OCI-LY7 (cell line): ENCODE results near the gene PLA2G3. TPM values are rescaled to one million over a fixed set of nuclear protein-coding genes. Genes with fewer than 3 reads are reported as not detected.

ENCODE experiments used
- BruUV-seq: library from RNA; stranded (reverse); fragments of 400-500 nt; replicated peaks from 2 replicates; lab custom pipeline; 2021; lab: Mats Ljungman, UMichigan
- CTCF ChIA-PET: fragments of 300-600 bp; sonication (Branson Sonifier 250); formaldehyde crosslinking; loops from one replicate; lab custom pipeline; 2022; ENCODE audit warnings: antibody characterized with exemption; ENCODE audit not compliant: unreplicated experiment; lab: Charles Lee
- POLR2A ChIA-PET: fragments of 300-600 bp; sonication (Branson Sonifier 250); formaldehyde crosslinking; loops from one replicate; lab custom pipeline; 2022; ENCODE audit warnings: antibody characterized with exemption; lab: Charles Lee
- DNase-seq: peaks from one replicate; pipeline ENCODE4 v3.0.0-alpha.2; 2015; ENCODE audit warnings: low spot score
- H2AFZ ChIP-seq: fragments of 200-600 bp; sonication (generic), shearing (Covaris generic); 2 replicates; pipeline ENCODE4 v1.6.1; 2014; ENCODE audit warnings: mild to moderate bottlenecking, antibody characterized with exemption, low read length, moderate library complexity
- H3K27ac ChIP-seq: fragments of 200-600 bp; sonication (generic); 2 replicates; pipeline ENCODE4 v1.5.1; 2014; ENCODE audit warnings: mixed run types, low read depth, mild to moderate bottlenecking, moderate library complexity, low read length, inconsistent platforms; ENCODE audit not compliant: poor library complexity, severe bottlenecking
- H3K36me3 ChIP-seq: fragments of 200-600 bp; sonication (generic); 2 replicates; pipeline ENCODE4 v1.6.1; 2014; ENCODE audit warnings: mild to moderate bottlenecking, antibody characterized with exemption, low read length, moderate library complexity, mixed read lengths; ENCODE audit not compliant: insufficient read depth
- H3K4me1 ChIP-seq: fragments of 200-600 bp; sonication (generic); 2 replicates; pipeline ENCODE4 v1.5.1; 2014; ENCODE audit warnings: mild to moderate bottlenecking, low read length; ENCODE audit not compliant: insufficient read depth, poor library complexity, severe bottlenecking
- H3K4me2 ChIP-seq: fragments of 200-600 bp; sonication (generic); 2 replicates; pipeline ENCODE4 v1.6.1; 2014; ENCODE audit warnings: mild to moderate bottlenecking, low read length
- H3K4me3 ChIP-seq: fragments of 200-600 bp; sonication (generic); 2 replicates; pipeline ENCODE4 v1.5.1; 2014; ENCODE audit warnings: mild to moderate bottlenecking, low read depth, low read length; ENCODE audit not compliant: poor library complexity, severe bottlenecking
- H3K79me2 ChIP-seq: fragments of 200-600 bp; sonication (generic); 2 replicates; pipeline ENCODE4 v1.6.1; 2016; ENCODE audit warnings: low read depth, mild to moderate bottlenecking, low read length, moderate library complexity, mixed read lengths; ENCODE audit not compliant: insufficient read depth
- H3K9me2 ChIP-seq: fragments of 200-600 bp; sonication (generic); 2 replicates; pipeline ENCODE4 v1.6.1; 2016; ENCODE audit warnings: mild to moderate bottlenecking, low read length, mixed read lengths; ENCODE audit not compliant: insufficient read depth
- H3K9me3 ChIP-seq: fragments of 200-600 bp; sonication (generic); 2 replicates; pipeline ENCODE4 v1.6.1; 2014; ENCODE audit warnings: mild to moderate bottlenecking, mixed run types, low read length, mixed read lengths
- H4K20me1 ChIP-seq: fragments of 200-600 bp; sonication (generic); 2 replicates; pipeline ENCODE4 v1.6.1; 2014; ENCODE audit warnings: mild to moderate bottlenecking, antibody characterized with exemption, low read length, moderate library complexity, mixed read lengths; ENCODE audit not compliant: insufficient read depth
- EZH2phosphoT487 ChIP-seq: fragments of 200-600 bp; sonication (generic); IDR thresholded peaks from 2 replicates; pipeline ENCODE4 v1.6.1; 2018; ENCODE audit warnings: low read depth, borderline replicate concordance, mild to moderate bottlenecking, mixed run types, antibody characterized with exemption, low read length, moderate library complexity, mixed read lengths
- intact Hi-C: fragments of 100-400 bp; cut with micrococcal nuclease; formaldehyde crosslinking; loops from one replicate; pipeline ENCODE4 v1.10.0; 2022; ENCODE audit not compliant: unreplicated experiment
- total RNA-seq, 2 experiments: library from RNA; depleted of rRNA in 1 of 2; stranded (reverse); fragments of >200 nt in 1 of 2; shearing (Covaris generic) in 1 of 2; gene quantifications; 2 replicates each; pipeline ENCODE4 v1.2.3, GENCODE V29; 2014 to 2022
- TF ChIP-seq, protein P1 (sequence below): fragments of 200-600 bp; sonication (generic); conservative IDR thresholded peaks from 2 replicates; pipeline ENCODE4 v1.5.1; 2014; ENCODE audit warnings: mild to moderate bottlenecking, antibody characterized with exemption, low read length, moderate library complexity, mixed read lengths

PLA2G3 gene
- total RNA-seq, 2 experiments from 2014 or later: not detected

DNA sequence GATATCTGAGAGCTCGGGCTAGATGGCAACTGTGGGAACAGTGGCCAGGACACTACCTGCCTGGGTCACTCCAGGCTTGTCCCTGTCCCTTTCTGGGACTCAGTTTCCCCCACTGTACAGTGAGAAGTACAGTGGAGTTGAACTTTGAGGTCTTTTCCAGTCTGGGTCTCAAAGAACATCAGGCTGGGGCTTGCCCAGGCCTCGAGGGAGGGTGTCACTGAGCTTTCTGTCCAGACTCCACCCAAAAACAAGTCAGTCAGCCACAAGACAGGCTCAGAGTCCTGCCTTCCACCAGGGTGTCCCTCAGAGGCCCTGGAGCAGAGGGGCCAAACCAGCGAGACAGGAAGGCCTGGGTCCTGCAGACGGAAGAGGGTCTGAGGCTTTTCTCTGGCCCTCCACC lies 2.0 kb upstream of the PLA2G3 start:
- intact Hi-C loops: no loop called here
- CTCF ChIA-PET: interaction anchor here (0.5 kb wide), 1 partner anchor 58 kb away, joined by 3 read pairs; no protein-coding TSS in a partner anchor
- no peak overlapping the region for H3K4me3 ChIP-seq
- no peak for DNase-seq
- TF ChIP-seq, protein P1, sequence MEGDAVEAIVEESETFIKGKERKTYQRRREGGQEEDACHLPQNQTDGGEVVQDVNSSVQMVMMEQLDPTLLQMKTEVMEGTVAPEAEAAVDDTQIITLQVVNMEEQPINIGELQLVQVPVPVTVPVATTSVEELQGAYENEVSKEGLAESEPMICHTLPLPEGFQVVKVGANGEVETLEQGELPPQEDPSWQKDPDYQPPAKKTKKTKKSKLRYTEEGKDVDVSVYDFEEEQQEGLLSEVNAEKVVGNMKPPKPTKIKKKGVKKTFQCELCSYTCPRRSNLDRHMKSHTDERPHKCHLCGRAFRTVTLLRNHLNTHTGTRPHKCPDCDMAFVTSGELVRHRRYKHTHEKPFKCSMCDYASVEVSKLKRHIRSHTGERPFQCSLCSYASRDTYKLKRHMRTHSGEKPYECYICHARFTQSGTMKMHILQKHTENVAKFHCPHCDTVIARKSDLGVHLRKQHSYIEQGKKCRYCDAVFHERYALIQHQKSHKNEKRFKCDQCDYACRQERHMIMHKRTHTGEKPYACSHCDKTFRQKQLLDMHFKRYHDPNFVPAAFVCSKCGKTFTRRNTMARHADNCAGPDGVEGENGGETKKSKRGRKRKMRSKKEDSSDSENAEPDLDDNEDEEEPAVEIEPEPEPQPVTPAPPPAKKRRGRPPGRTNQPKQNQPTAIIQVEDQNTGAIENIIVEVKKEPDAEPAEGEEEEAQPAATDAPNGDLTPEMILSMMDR: no peak
- TF ChIP-seq EZH2phosphoT487: no peak
- H3K27ac ChIP-seq: no peak overlapping the region
- BruUV-seq: no TSS peak
- no peaks in the 10 kb centered on the region for H3K4me1 ChIP-seq
- no peaks in the 10 kb centered on the region for H3K36me3 ChIP-seq
- no peaks in the 10 kb centered on the region for H3K79me2 ChIP-seq
- H3K9me3 ChIP-seq: peaks cover 8% of the 10 kb centered on the region
- no peaks in the 10 kb centered on the region for H3K9me2 ChIP-seq
- H4K20me1 ChIP-seq: no peaks in the 10 kb centered on the region
- H2AFZ ChIP-seq: no peak overlapping the region
- no peak overlapping the region for H3K4me2 ChIP-seq
- POLR2A ChIA-PET: no interaction called here

- no peaks in the 10 kb centered on the region for H3K9me2 ChIP-seq
- CTCF ChIA-PET: no interaction called here
- DNase-seq: no peak
- BruUV-seq: no TSS peak
- H2AFZ ChIP-seq: no peak overlapping the region
- H3K9me3 ChIP-seq: peaks cover under 1% of the 10 kb centered on the region
- no peaks in the 10 kb centered on the region for H3K79me2 ChIP-seq
- H4K20me1 ChIP-seq: no peaks in the 10 kb centered on the region
- no peaks in the 10 kb centered on the region for H3K36me3 ChIP-seq
- H3K27ac ChIP-seq: no peak overlapping the region
- H3K4me2 ChIP-seq: no peak overlapping the region
- POLR2A ChIA-PET: no interaction called here
- intact Hi-C loops: no loop called here
- no peak for TF ChIP-seq EZH2phosphoT487
- TF ChIP-seq, protein P1: no peak
- H3K4me3 ChIP-seq: no peak overlapping the region
- no peaks in the 10 kb centered on the region for H3K4me1 ChIP-seq
These were observed 1.2 kb upstream of the PLA2G3 start for GRCh38 chr22:31141551-31141950.

GRCh38 chr22:31140746-31141145 lies 438 bp upstream of the PLA2G3 start:
- no peaks in the 10 kb centered on the region for H4K20me1 ChIP-seq
- ChIA-PET POLR2A (no interaction called here), CTCF (no interaction called here)
- no peaks in the 10 kb centered on the region for H3K9me3 ChIP-seq
- no peaks in the 10 kb centered on the region for H3K9me2 ChIP-seq
- BruUV-seq: no TSS peak
- H3K27ac ChIP-seq: no peak overlapping the region
- H3K36me3 ChIP-seq: no peaks in the 10 kb centered on the region
- no peaks in the 10 kb centered on the region for H3K79me2 ChIP-seq
- intact Hi-C loops: no loop called here
- no peak overlapping the region for H2AFZ ChIP-seq
- DNase-seq: no peak
- no peak overlapping the region for H3K4me2 ChIP-seq
- no peak for TF ChIP-seq EZH2phosphoT487
- TF ChIP-seq, protein P1: no peak
- H3K4me3 ChIP-seq: no peak overlapping the region
- no peaks in the 10 kb centered on the region for H3K4me1 ChIP-seq
